GM12892 (cell line): Measurements from ENCODE around the gene PRR33.

Experiments
- POLR2A ChIP-seq: IDR thresholded peaks from 2 replicates; pipeline ENCODE4 v1.6.1; 2011; ENCODE audit warnings: low read depth, low read length, control low read depth
- TAF1 ChIP-seq: IDR thresholded peaks from 2 replicates; pipeline ENCODE4 v1.6.1; 2011; ENCODE audit warnings: low read depth, mild to moderate bottlenecking, control low read depth, low read length, borderline replicate concordance

DNA sequence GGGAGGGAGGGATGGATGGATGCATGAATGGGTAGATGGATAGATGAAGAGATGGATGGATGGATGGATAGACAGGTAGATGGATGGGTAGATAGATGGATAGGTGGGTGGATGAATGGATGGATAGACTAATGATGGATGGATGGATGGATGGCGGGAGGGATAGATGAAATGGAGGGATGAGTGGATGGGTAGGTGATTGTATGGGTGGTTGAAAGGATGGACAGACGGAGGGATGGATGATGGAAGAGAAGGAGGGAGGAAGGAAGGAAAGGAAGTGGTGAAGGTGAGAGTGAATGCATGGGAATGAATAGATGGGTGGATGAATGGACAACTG is 24.1 kb upstream of the PRR33 start:
- TF ChIP-seq TAF1 = no peak
- TF ChIP-seq POLR2A = no peak
